Measurements from ENCODE around the gene POMP. TPM values are rescaled to one million over a fixed set of nuclear protein-coding genes. Genes with fewer than 3 reads are reported as not detected.

The POMP gene
- total RNA-seq, 4 donors from 2014 or later, result 162 to 188 (median 176) TPM

DNA sequence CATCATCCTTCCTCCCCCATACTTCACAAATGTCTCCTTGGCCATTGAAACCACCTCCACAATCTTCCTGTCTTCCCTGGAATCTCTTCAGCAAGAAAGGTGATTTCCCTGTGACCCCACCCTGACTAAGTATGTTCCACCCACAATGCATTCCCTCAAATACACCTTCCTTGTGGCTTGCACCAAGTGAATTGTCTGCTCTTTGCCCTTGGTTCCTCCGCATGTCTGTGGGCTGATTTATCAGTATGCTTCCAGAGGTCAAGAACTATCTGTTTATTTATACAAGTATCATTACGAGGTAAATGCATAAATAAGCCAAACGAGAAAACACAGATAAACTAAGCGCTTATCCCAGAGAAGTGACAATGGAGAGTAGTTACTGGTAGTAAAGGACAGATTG is 45.4 kb upstream of the POMP start:
- H3K27ac ChIP-seq, result no peak overlapping the region
- TF ChIP-seq POLR2A (IDR thresholded peaks at IDR 0.05) (no peak), CTCF (IDR thresholded peaks at IDR 0.05 in 4 of 5, conservative IDR thresholded peaks at IDR 0.05 in 1 of 5) (no peak)
- ATAC-seq (no peak), DNase-seq (no peak)
- H3K4me1 ChIP-seq, result no peaks in the 10 kb centered on the region
- no peaks in the 10 kb centered on the region for H3K27me3 ChIP-seq
- H3K36me3 ChIP-seq, result no peaks in the 10 kb centered on the region
- in situ Hi-C loops (cut with MboI; ENCODE audit: low sequenced_read_pairs in 4 of 4), result no loop called here
- H3K4me3 ChIP-seq, result no peak overlapping the region
- no peaks in the 10 kb centered on the region for H3K9me3 ChIP-seq
- intact Hi-C loops (cut with DNase I; ENCODE audit: low total_unique reads), result no loop called here

DNA sequence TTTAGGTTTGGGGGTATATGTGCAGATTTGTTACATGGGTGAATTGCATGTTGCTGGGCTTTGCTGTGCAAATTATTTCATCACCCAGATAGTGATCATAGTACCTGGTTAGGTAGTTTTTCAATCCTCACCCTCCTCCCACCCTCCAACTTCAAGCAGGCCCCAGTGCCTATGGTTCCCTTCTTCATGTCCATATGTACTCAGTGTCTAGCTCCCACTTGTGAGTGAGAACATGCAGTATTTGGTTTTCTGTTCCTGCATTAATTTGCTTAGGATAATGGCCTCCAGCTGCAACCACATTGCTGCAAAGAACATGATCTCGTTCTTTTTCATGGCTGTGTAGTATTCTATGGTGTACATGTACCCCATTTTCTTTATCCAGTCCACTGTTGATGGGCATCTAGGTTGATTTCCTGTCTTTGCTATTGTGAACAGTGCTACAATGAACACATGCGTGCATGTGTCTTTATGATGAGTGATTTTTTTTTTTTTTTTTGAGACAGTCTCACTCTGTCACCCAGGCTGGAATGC is 42.9 kb upstream of the POMP start:
- Histone ChIP-seq H3K9me3 (no peaks in the 10 kb centered on the region), H3K27me3 (no peaks in the 10 kb centered on the region), H3K4me1 (no peaks in the 10 kb centered on the region), H3K27ac (no peak overlapping the region), H3K4me3 (no peak overlapping the region), H3K36me3 (no peaks in the 10 kb centered on the region)
- intact Hi-C loops (cut with DNase I; ENCODE audit: low total_unique reads), result no loop called here
- ATAC-seq (no peak), DNase-seq (no peak)
- in situ Hi-C loops (cut with MboI; ENCODE audit: low sequenced_read_pairs in 4 of 4), result no loop called here
- no peak for TF ChIP-seq POLR2A (IDR thresholded peaks at IDR 0.05)
- no peak for TF ChIP-seq CTCF (IDR thresholded peaks at IDR 0.05 in 4 of 5, conservative IDR thresholded peaks at IDR 0.05 in 1 of 5)

- no peak for TF ChIP-seq POLR2A (IDR thresholded peaks at IDR 0.05)
- no peak for TF ChIP-seq CTCF (IDR thresholded peaks at IDR 0.05 in 4 of 5, conservative IDR thresholded peaks at IDR 0.05 in 1 of 5)
- Histone ChIP-seq H3K27ac (peak overlapping the region in 1 of 4 donors; percentile 12), H3K36me3 (no peaks in the 10 kb centered on the region), H3K27me3 (no peaks in the 10 kb centered on the region), H3K4me1 (no peaks in the 10 kb centered on the region), H3K9me3 (no peaks in the 10 kb centered on the region), H3K4me3 (peak overlapping the region in 1 of 4 donors; percentile 2)
- ATAC-seq (no peak), DNase-seq (no peak)
- intact Hi-C loops (cut with DNase I; ENCODE audit: low total_unique reads), result no loop called here
- in situ Hi-C loops (cut with MboI; ENCODE audit: low sequenced_read_pairs in 4 of 4), result no loop called here
Observed at GRCh38 chr13:28618230-28618994, 40.5 kb upstream of the POMP start.

GRCh38 chr13:28620011-28620830 is 38.7 kb upstream of the POMP start:
- Histone ChIP-seq H3K36me3 (no peaks in the 10 kb centered on the region), H3K27me3 (no peaks in the 10 kb centered on the region), H3K4me3 (no peak overlapping the region), H3K9me3 (no peaks in the 10 kb centered on the region), H3K27ac (no peak overlapping the region), H3K4me1 (no peaks in the 10 kb centered on the region)
- DNase-seq, result no peak
- in situ Hi-C loops (cut with MboI; ENCODE audit: low sequenced_read_pairs in 4 of 4) (no loop called here), intact Hi-C loops (cut with DNase I; ENCODE audit: low total_unique reads) (no loop called here)
- TF ChIP-seq CTCF (IDR thresholded peaks at IDR 0.05 in 4 of 5, conservative IDR thresholded peaks at IDR 0.05 in 1 of 5) (no peak), POLR2A (IDR thresholded peaks at IDR 0.05) (no peak)
- no peak for ATAC-seq

Measured in gastrocnemius medialis (tissue), 4 donors.